HG02938 (cell line): ENCODE measurements around the gene USP17L29.
"Not testable (repeated sequence)": the region's sequence is repeated elsewhere in the genome, so short reads cannot be mapped to it uniquely, and the experiment has no call there.

ENCODE experiments used
- ATAC-seq: cut with Tn5 transposase; IDR thresholded peaks from one replicate; pipeline ENCODE4 v1.9.1; 2021; ENCODE audit warnings: mild to moderate bottlenecking, moderate library complexity; ENCODE audit not compliant: unreplicated experiment

Gene USP17L29

DNA sequence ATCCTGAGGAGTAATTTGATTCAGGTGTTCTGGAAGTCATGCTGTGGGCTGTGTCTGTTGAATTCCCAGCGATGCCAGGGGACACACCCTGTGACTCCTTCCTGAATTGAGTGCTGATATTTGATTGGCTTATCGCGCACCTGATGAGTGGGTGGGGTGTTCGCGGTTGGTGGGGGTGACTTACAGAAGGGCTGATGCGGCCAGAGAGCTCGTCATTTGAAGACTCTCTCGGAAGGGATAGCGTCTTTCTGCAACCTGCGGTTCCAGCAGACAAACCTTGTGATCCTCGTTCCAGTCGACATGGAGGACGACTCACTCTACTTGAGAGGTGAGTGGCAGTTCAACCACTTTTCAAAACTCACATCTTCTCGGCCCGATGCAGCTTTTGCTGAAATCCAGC is at the start of gene USP17L29:
USP17L29 (plus strand) TSS at position 301 of the 400 bp plus-strand sequence; CDS start at position 301, 0 bp downstream.
- ATAC-seq, result not testable (repeated sequence)

GRCh38 chr4:9324191-9324590 is 29.2 kb upstream of the USP17L29 start:
- ATAC-seq, result not testable (repeated sequence)

DNA sequence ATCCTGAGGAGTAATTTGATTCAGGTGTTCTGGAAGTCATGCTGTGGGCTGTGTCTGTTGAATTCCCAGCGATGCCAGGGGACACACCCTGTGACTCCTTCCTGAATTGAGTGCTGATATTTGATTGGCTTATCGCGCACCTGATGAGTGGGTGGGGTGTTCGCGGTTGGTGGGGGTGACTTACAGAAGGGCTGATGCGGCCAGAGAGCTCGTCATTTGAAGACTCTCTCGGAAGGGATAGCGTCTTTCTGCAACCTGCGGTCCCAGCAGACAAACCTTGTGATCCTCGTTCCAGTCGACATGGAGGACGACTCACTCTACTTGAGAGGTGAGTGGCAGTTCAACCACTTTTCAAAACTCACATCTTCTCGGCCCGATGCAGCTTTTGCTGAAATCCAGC is 28.6 kb upstream of the USP17L29 start, which contains the start of gene USP17L24:
USP17L24 (plus strand) TSS at position 301 of the 400 bp plus-strand sequence; CDS start at position 301, 0 bp downstream.
- not testable (repeated sequence) for ATAC-seq

GRCh38 chr4:9329611-9330010 is 23.8 kb upstream of the USP17L29 start, which contains the start of gene USP17L25:
TSS of gene USP17L25 (plus strand) at chr4:9329911. CDS start at chr4:9329911, 0 bp downstream.
- not testable (repeated sequence) for ATAC-seq

- not testable (repeated sequence) for ATAC-seq
These were observed 19.1 kb upstream of the USP17L29 start, which contains the start of gene USP17L26 for GRCh38 chr4:9334358-9334757. TSS of gene USP17L26 (plus strand) at chr4:9334658. CDS start at chr4:9334658, 0 bp downstream.

DNA sequence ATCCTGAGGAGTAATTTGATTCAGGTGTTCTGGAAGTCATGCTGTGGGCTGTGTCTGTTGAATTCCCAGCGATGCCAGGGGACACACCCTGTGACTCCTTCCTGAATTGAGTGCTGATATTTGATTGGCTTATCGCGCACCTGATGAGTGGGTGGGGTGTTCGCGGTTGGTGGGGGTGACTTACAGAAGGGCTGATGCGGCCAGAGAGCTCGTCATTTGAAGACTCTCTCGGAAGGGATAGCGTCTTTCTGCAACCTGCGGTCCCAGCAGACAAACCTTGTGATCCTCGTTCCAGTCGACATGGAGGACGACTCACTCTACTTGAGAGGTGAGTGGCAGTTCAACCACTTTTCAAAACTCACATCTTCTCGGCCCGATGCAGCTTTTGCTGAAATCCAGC is 14.3 kb upstream of the USP17L29 start, which contains the start of gene USP17L5:
USP17L5 (plus strand) TSS at position 301 of the 400 bp plus-strand sequence; CDS start at position 301, 0 bp downstream.
- ATAC-seq, result not testable (repeated sequence)

DNA sequence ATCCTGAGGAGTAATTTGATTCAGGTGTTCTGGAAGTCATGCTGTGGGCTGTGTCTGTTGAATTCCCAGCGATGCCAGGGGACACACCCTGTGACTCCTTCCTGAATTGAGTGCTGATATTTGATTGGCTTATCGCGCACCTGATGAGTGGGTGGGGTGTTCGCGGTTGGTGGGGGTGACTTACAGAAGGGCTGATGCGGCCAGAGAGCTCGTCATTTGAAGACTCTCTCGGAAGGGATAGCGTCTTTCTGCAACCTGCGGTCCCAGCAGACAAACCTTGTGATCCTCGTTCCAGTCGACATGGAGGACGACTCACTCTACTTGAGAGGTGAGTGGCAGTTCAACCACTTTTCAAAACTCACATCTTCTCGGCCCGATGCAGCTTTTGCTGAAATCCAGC is 9.6 kb upstream of the USP17L29 start, which contains the start of gene USP17L27:
USP17L27 (plus strand) TSS at position 301 of the 400 bp plus-strand sequence; CDS start at position 301, 0 bp downstream.
- ATAC-seq, result not testable (repeated sequence)

DNA sequence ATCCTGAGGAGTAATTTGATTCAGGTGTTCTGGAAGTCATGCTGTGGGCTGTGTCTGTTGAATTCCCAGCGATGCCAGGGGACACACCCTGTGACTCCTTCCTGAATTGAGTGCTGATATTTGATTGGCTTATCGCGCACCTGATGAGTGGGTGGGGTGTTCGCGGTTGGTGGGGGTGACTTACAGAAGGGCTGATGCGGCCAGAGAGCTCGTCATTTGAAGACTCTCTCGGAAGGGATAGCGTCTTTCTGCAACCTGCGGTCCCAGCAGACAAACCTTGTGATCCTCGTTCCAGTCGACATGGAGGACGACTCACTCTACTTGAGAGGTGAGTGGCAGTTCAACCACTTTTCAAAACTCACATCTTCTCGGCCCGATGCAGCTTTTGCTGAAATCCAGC is 4.8 kb upstream of the USP17L29 start, which contains the start of gene USP17L28:
USP17L28 (plus strand) TSS at position 301 of the 400 bp plus-strand sequence; CDS start at position 301, 0 bp downstream.
- ATAC-seq, result not testable (repeated sequence)

GRCh38 chr4:9350866-9351265 is 2.6 kb upstream of the USP17L29 start:
- not testable (repeated sequence) for ATAC-seq

DNA sequence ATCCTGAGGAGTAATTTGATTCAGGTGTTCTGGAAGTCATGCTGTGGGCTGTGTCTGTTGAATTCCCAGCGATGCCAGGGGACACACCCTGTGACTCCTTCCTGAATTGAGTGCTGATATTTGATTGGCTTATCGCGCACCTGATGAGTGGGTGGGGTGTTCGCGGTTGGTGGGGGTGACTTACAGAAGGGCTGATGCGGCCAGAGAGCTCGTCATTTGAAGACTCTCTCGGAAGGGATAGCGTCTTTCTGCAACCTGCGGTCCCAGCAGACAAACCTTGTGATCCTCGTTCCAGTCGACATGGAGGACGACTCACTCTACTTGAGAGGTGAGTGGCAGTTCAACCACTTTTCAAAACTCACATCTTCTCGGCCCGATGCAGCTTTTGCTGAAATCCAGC is 9.4 kb downstream of the USP17L29 start, which contains the start of gene USP17L30:
USP17L30 (plus strand) TSS at position 301 of the 400 bp plus-strand sequence; CDS start at position 301, 0 bp downstream.
- not testable (repeated sequence) for ATAC-seq

DNA sequence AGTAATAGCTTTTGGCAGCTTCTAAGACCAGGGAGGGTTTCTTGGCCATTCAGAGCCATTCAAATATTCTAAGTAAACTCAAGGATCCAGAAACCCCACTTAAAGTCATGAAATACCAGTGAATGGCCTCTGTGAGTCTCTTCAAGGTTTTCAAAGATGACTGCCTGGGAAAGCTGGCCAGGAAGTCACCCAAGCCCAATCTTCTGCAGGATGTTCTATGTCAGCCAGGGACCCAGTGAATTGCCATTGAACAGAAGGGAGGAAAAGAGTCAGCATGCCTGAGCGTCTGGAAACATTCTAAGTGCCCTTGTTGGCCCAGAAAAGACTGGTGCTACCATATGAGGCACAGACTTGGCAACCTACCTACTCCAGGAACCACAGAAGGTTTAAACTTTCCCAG is 26.4 kb downstream of the USP17L29 start:
- not testable (repeated sequence) for ATAC-seq

DNA sequence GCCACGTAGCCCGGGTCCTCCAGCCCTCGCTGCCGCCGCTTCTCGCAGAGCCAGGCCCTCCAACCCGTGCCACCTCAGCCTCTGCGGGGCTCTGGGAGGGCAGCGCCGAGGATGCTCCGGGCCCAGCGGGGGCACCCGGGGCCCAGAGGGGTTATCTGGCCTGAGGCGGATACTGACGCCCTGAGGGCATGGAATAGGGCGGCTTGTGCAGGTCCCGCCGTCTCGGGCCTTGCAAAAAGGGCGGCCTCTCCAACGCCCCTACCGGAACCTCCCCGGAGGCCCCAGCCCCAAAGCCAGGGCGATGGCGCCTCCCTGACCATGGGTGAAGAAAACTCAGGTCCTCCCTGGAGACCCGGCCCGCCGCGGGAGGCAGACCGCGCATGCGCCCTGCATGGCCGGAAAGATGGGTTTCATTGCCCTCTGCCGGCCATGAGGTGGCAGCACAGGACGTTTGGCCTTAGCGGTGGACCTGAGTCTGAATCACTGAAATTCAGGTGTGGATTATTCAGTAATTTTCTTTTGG is 27.6 kb downstream of the USP17L29 start:
- ATAC-seq, result not testable (repeated sequence)

DNA sequence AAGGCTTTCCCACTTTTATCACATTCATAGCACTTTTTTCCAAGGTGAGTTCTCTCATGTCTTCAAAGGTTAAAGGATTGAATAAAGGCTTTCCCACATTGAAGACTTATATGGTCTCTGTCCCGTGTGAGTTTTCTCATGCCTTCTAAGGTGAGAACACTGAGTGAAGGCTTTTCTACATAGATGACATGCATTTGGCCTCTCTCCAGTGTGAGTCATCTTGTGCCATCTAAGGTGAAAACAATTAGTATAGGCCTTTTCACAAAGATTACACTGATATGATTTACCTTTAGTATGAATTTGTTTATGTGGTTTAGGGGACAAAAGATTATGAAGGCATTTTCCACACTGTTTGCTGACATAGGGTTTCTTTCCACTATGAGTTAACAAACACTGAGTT is 30.7 kb downstream of the USP17L29 start:
- no peak for ATAC-seq

- not testable (repeated sequence) for ATAC-seq
These were observed 35.6 kb downstream of the USP17L29 start for GRCh38 chr4:9389001-9389400.
